GM18909 (cell line): ENCODE data around the gene C1QTNF5.

Source experiments
- ATAC-seq: cut with Tn5 transposase; IDR thresholded peaks from one replicate; pipeline ENCODE4 v1.9.1; 2021; ENCODE audit warnings: mild to moderate bottlenecking; ENCODE audit not compliant: unreplicated experiment, poor library complexity

The C1QTNF5 gene

GRCh38 chr11:119338965-119339588 lies 1.6 kb downstream of the C1QTNF5 start:
- no peak for ATAC-seq

- no peak for ATAC-seq
Observed at GRCh38 chr11:119338318-119338890, 2.3 kb downstream of the C1QTNF5 start.

GRCh38 chr11:119337581-119338317 lies 2.9 kb downstream of the C1QTNF5 start:
- no peak for ATAC-seq

GRCh38 chr11:119336744-119337469 lies 3.8 kb downstream of the C1QTNF5 start:
- ATAC-seq, result no peak

- no peak for ATAC-seq
Observed at GRCh38 chr11:119335655-119336543, 4.8 kb downstream of the C1QTNF5 start.

- ATAC-seq, result no peak
Observed at GRCh38 chr11:119335091-119335654, 5.5 kb downstream of the C1QTNF5 start.

GRCh38 chr11:119334174-119334930 lies 6.3 kb downstream of the C1QTNF5 start, which contains the start of gene RNF26:
Gene RNF26, plus strand, starts transcription at chr11:119334527. Its CDS starts 596 bp downstream, at chr11:119335123.
- ATAC-seq, result peak; percentile 93

GRCh38 chr11:119332111-119332765 lies 8.4 kb downstream of the C1QTNF5 start:
- no peak for ATAC-seq

- no peak for ATAC-seq
Observed at GRCh38 chr11:119330237-119330636, 10.4 kb downstream of the C1QTNF5 start.

GRCh38 chr11:119329320-119329719 lies 11.4 kb downstream of the C1QTNF5 start:
- no peak for ATAC-seq

GRCh38 chr11:119324189-119324588 lies 16.5 kb downstream of the C1QTNF5 start:
- no peak for ATAC-seq

- no peak for ATAC-seq
Observed at GRCh38 chr11:119323532-119324033, 17.1 kb downstream of the C1QTNF5 start.

- ATAC-seq, result no peak
Observed at GRCh38 chr11:119322921-119323531, 17.7 kb downstream of the C1QTNF5 start.

GRCh38 chr11:119322360-119322739 lies 18.3 kb downstream of the C1QTNF5 start:
- ATAC-seq, result no peak

- ATAC-seq, result peak; percentile 40
Observed at GRCh38 chr11:119320776-119321524, 19.7 kb downstream of the C1QTNF5 start.

- no peak for ATAC-seq
Observed at GRCh38 chr11:119320240-119320775, 20.4 kb downstream of the C1QTNF5 start.
